Mammary epithelial cell (primary cell): ENCODE results near the gene STING1.

Experiments
- EZH2 ChIP-seq: IDR thresholded peaks from 2 replicates; pipeline ENCODE4 v1.6.1; 2012; ENCODE audit warnings: low read length, inconsistent platforms, borderline replicate concordance
- TF ChIP-seq, protein P1 (sequence below), 2 donors: IDR thresholded peaks in 1 of 2; conservative IDR thresholded peaks in 1 of 2; 2 replicates each; pipeline ENCODE4 v1.5.1; 2011 to 2012; ENCODE audit warnings: inconsistent platforms in 2 of 2, low read length in 2 of 2, mild to moderate bottlenecking in 2 of 2, control low read depth in 1 of 2, low read depth in 1 of 2; ENCODE audit not compliant: insufficient read depth in 1 of 2; ENCODE audit errors: extremely low read depth in 1 of 2

- TF ChIP-seq, protein P1, sequence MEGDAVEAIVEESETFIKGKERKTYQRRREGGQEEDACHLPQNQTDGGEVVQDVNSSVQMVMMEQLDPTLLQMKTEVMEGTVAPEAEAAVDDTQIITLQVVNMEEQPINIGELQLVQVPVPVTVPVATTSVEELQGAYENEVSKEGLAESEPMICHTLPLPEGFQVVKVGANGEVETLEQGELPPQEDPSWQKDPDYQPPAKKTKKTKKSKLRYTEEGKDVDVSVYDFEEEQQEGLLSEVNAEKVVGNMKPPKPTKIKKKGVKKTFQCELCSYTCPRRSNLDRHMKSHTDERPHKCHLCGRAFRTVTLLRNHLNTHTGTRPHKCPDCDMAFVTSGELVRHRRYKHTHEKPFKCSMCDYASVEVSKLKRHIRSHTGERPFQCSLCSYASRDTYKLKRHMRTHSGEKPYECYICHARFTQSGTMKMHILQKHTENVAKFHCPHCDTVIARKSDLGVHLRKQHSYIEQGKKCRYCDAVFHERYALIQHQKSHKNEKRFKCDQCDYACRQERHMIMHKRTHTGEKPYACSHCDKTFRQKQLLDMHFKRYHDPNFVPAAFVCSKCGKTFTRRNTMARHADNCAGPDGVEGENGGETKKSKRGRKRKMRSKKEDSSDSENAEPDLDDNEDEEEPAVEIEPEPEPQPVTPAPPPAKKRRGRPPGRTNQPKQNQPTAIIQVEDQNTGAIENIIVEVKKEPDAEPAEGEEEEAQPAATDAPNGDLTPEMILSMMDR (conservative IDR thresholded peaks at IDR 0.05 in 1 of 2, IDR thresholded peaks at IDR 0.05 in 1 of 2; ENCODE audit: extremely low read depth in 1 of 2, insufficient read depth in 1 of 2, low read depth in 1 of 2, low read length in 2 of 2): no peak
- TF ChIP-seq EZH2: no peak
Observed at GRCh38 chr5:139431706-139432105, 50.9 kb downstream of the STING1 start.
